Muscle of back (tissue), 11 donors: ENCODE data around the gene ELMO1. TPM values are rescaled to one million over a fixed set of nuclear protein-coding genes. Genes with fewer than 3 reads are reported as not detected.

Source experiments
- DNase-seq, 3 donors: peaks; one replicate each; pipeline versions ENCODE4 v3.0.0 to v3.0.0-alpha.2; 2013
- polyA plus RNA-seq, 10 donors: library from polyadenylated mRNA; unstranded; fragments of 120-200 nt; gene quantifications; one replicate each; pipeline ENCODE4 v1.2.1, GENCODE V29; 2013; ENCODE audit not compliant: insufficient read length in 10 of 10

Gene ELMO1
- polyA plus RNA-seq, 10 donors: 21.2 to 37.4 (median 26.8) TPM

- no peak for DNase-seq
Measured at GRCh38 chr7:37372750-37373149, 75.9 kb downstream of the ELMO1 start.

GRCh38 chr7:37371755-37372154 lies 76.9 kb downstream of the ELMO1 start:
- DNase-seq: no peak

GRCh38 chr7:37369906-37370305 lies 78.8 kb downstream of the ELMO1 start:
- no peak for DNase-seq

GRCh38 chr7:37368540-37368939 lies 80.1 kb downstream of the ELMO1 start:
- DNase-seq: no peak

- DNase-seq: no peak
Measured at GRCh38 chr7:37367010-37367409, 81.7 kb downstream of the ELMO1 start.

- DNase-seq: no peak
Measured at GRCh38 chr7:37366445-37366844, 82.2 kb downstream of the ELMO1 start.

- DNase-seq: no peak
Measured at GRCh38 chr7:37365405-37365804, 83.3 kb downstream of the ELMO1 start.

- DNase-seq: no peak
Measured at GRCh38 chr7:37364856-37365255, 83.8 kb downstream of the ELMO1 start.

GRCh38 chr7:37363536-37364491 lies 84.8 kb downstream of the ELMO1 start:
- DNase-seq: peak in 1 of 3 donors; percentile 58

GRCh38 chr7:37362802-37363201 lies 85.9 kb downstream of the ELMO1 start:
- no peak for DNase-seq

GRCh38 chr7:37360484-37360883 lies 88.2 kb downstream of the ELMO1 start:
- DNase-seq: no peak

GRCh38 chr7:37359662-37360444 lies 88.8 kb downstream of the ELMO1 start:
- peak in 2 of 3 donors; percentile 41 to 59 for DNase-seq

GRCh38 chr7:37359180-37359579 lies 89.5 kb downstream of the ELMO1 start:
- DNase-seq: no peak

- no peak for DNase-seq
Measured at GRCh38 chr7:37357637-37357996, 91.0 kb downstream of the ELMO1 start.

- DNase-seq: no peak
Measured at GRCh38 chr7:37356911-37357636, 91.6 kb downstream of the ELMO1 start.

- peak; percentile 60 to 92 (median 85) for DNase-seq
Measured at GRCh38 chr7:37354656-37355131, 94.0 kb downstream of the ELMO1 start.

- no peak for DNase-seq
Measured at GRCh38 chr7:37353949-37354655, 94.6 kb downstream of the ELMO1 start.

- peak in 2 of 3 donors; percentile 42 to 61 for DNase-seq
Measured at GRCh38 chr7:37352974-37353948, 95.4 kb downstream of the ELMO1 start.

GRCh38 chr7:37352251-37352880 lies 96.3 kb downstream of the ELMO1 start:
- peak; percentile 68 to 91 (median 86) for DNase-seq
